ENCODE measurements around the gene CDX1.

Gene CDX1

DNA sequence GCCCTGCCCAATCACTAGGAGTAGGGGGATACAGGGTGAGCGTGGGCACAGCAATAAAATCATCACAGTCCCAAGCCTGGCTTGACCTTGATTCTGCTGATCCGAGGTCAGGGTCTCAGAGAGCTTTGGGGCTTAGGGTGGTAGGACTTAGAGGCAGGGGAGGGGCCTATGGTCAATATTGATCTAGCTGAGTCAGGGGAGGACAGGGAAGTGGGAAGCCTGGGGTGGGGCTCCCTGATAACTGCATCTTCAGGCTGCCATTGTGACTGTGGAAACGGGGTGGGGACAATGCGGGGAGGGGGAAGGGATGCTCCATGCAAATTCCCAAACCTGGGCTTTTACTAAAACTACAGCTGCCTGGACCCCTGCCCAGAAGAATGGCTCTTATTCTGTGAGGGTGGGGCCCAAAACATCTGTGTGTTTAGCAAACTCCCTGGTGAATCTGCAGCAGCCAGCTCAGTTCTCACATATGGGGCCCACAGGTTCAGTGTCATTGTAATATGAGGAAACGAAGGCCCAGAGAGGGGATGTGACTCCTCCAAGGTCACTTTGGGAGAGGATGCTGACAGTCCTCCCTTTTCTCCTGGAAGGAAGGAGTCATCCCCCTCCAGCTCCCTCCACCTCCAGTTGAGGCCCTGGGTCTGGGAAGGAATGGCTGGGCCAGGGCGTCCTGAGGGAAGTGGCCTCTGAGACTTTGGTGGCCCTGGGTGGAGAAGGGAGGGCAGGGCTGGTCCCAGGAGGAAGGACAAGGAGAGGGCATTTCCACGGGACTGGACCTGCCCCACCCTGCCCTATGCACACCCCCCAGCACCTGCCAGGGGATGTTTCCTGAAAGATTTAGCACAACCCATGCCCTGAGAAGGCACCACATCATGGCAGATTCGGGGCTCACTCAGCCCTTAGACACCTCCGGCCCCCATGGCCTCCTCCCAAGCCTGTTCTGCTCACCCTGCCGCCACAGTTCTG is 49.7 kb downstream of the CDX1 start:
- no peak overlapping the region for H3K9ac ChIP-seq (ENCODE audit: low read length)
- no peaks in the 10 kb centered on the region for H3K27me3 ChIP-seq (ENCODE audit: control insufficient read depth, insufficient read depth, low read length)
- no peak overlapping the region for H3K4me3 ChIP-seq (ENCODE audit: low read length)
- no peak overlapping the region for H3K27ac ChIP-seq (ENCODE audit: low read depth, low read length)
- no peaks in the 10 kb centered on the region for H3K36me3 ChIP-seq (ENCODE audit: control insufficient read depth, insufficient read depth, low read length)
- H3K4me1 ChIP-seq (ENCODE audit: control insufficient read depth, insufficient read depth, low read length), result no peaks in the 10 kb centered on the region

DNA sequence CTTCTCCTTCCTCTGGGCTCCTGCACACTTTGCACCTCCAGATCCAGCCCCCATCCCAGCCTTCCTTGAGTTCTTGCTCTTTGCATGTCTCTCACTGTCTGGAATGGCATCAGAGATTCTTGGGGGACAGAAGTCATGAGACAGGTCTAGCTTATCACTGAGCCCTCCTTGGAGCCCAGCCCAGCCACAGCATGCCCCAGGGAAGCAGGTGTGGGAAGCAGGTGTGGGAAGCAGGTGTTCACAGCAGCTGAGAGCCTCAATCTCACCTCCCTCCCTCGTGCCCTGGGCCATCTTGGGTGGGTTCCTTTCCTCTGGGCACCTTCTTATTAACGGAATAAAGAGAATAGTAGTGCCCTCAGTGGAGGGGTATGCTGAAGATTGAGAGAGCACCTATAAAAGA is 50.5 kb downstream of the CDX1 start:
- Histone ChIP-seq H3K9ac (ENCODE audit: low read length) (no peak overlapping the region), H3K27ac (ENCODE audit: low read depth, low read length) (no peak overlapping the region), H3K4me3 (ENCODE audit: low read length) (no peak overlapping the region)

DNA sequence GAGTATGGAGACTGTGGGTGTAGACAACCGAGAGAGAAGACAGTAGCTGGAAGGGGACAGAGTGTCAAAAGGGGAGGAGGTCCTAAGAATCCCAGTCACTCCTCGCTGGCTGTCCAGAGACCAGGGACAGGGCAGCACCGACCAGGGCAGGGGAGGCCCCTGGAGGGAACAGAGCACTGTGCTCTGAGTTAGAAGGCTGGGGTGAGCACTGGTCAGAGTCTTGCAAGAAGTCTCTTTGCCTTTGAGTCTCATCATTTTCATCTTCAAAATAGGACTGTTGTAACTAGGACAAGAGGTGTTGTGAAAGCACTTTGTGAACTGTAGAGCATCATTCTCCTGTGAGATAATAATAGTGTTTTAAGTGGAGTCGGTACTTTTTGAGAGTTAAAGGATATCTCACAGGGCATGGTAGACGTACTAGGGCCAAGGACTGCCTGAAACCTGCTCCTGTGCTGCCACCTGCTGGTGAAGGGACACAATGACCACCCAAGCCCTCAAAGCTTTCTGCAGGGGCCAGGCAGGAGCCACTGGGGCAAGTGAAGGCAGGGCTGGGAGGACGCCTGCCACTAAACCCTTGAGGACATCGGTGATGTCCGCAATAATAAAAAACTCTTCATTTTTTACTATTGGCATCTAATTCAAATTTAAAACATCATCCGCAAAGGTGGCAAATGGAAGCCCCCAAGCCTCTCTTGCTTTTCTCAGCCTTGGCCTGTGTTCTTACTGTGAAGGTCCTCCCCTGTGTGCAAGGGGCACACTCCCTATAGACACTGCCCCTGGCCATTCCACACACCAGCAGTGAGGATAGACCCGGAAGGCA is 51.5 kb downstream of the CDX1 start:
- Histone ChIP-seq H3K9ac (ENCODE audit: low read length) (no peak overlapping the region), H3K27me3 (ENCODE audit: control insufficient read depth, insufficient read depth, low read length) (no peaks in the 10 kb centered on the region), H3K36me3 (ENCODE audit: control insufficient read depth, insufficient read depth, low read length) (no peaks in the 10 kb centered on the region), H3K4me1 (ENCODE audit: control insufficient read depth, insufficient read depth, low read length) (no peaks in the 10 kb centered on the region), H3K27ac (ENCODE audit: low read depth, low read length) (no peak overlapping the region), H3K4me3 (ENCODE audit: low read length) (no peak overlapping the region)

More for the DNA sequence above, 50.5 kb downstream of the CDX1 start:
- no peaks in the 10 kb centered on the region for H3K36me3 ChIP-seq (ENCODE audit: control insufficient read depth, insufficient read depth, low read length)
- no peaks in the 10 kb centered on the region for H3K27me3 ChIP-seq (ENCODE audit: control insufficient read depth, insufficient read depth, low read length)
- H3K4me1 ChIP-seq (ENCODE audit: control insufficient read depth, insufficient read depth, low read length), result no peaks in the 10 kb centered on the region

DNA sequence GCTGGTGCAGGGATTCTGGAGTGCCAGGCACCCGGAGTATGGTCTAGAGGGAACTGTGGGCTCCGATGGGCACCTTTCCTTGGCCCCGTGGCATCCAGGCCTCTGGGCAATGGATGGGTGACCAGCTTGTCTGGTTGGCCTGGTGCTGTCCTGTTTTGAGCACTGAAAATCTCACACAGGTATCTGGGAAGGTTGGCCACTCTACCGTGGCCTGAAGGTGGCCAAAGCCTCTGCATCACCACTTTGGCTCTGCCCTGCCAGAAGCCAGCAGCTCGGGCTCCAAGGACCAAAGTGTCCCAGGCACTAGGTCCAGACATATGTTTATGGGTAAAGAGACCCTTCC is 52.1 kb downstream of the CDX1 start:
- Histone ChIP-seq H3K9ac (ENCODE audit: low read length) (no peak overlapping the region), H3K27me3 (ENCODE audit: control insufficient read depth, insufficient read depth, low read length) (no peaks in the 10 kb centered on the region), H3K36me3 (ENCODE audit: control insufficient read depth, insufficient read depth, low read length) (no peaks in the 10 kb centered on the region), H3K4me1 (ENCODE audit: control insufficient read depth, insufficient read depth, low read length) (no peaks in the 10 kb centered on the region), H3K27ac (ENCODE audit: low read depth, low read length) (no peak overlapping the region), H3K4me3 (ENCODE audit: low read length) (no peak overlapping the region)

DNA sequence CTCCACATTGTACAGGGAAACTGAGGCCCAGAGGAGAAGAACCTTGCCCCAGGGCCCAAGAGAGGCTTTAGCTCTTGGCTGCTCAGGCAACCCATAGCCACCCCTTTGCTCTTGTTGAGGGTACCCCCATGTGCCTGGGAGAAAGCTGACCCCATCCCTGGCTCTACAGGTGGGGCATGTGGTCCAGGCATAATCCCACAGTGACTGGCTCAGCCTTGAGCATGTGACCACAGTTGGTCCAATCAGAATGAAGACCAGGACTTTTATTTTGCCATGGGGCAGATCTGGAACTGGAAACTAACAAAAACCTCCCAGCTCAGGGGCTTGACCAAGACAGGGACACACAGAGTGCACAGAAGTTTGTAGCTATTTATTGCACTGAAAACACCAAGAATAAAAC is 52.6 kb downstream of the CDX1 start:
- H3K27ac ChIP-seq (ENCODE audit: low read depth, low read length), result no peak overlapping the region
- H3K4me3 ChIP-seq (ENCODE audit: low read length), result no peak overlapping the region
- H3K9ac ChIP-seq (ENCODE audit: low read length), result no peak overlapping the region
- H3K4me1 ChIP-seq (ENCODE audit: control insufficient read depth, insufficient read depth, low read length), result no peaks in the 10 kb centered on the region
- H3K36me3 ChIP-seq (ENCODE audit: control insufficient read depth, insufficient read depth, low read length), result no peaks in the 10 kb centered on the region
- no peaks in the 10 kb centered on the region for H3K27me3 ChIP-seq (ENCODE audit: control insufficient read depth, insufficient read depth, low read length)

DNA sequence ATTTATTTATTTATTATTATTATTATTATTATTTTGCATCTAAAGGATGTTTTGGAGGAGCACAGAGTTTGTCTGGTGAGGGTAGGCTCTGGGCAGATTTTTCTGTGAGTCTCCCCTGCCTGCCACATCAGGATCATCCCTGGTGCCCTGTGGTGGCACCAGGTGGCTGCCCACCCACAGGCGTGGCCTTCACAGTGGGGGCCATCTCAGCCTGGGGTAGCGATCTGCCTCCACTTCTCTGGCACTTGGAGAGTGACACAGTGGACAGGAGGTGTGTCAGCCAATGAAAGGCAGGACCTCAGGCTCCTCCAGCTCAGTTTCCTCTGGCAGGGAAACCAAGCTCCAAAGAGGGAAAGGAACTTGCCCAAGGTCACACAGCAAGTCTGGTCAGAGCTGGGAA is 53.3 kb downstream of the CDX1 start:
- H3K4me3 ChIP-seq (ENCODE audit: low read length), result no peak overlapping the region
- no peaks in the 10 kb centered on the region for H3K36me3 ChIP-seq (ENCODE audit: control insufficient read depth, insufficient read depth, low read length)

DNA sequence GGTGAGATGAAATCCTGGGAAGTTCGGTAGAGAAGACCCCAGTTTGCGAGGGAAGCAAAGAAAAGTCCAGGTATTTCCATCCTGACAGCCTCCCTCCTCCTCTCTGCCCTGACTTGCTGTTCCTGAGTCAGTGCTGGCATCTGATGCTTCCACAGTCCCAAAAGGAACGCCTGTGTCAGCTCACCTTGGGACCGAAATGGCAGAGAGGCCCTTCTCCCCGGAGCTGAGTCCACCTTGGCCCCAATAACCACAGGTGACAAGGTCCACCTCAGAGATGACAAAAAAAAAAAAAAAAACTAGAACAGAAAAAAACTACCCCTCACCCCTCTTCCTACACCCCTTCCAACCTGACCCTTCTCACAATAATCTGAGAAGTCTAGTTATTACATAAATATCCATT is 54.9 kb downstream of the CDX1 start:
- H3K4me1 ChIP-seq (ENCODE audit: control insufficient read depth, insufficient read depth, low read length), result no peaks in the 10 kb centered on the region
- H3K27ac ChIP-seq (ENCODE audit: low read depth, low read length), result no peak overlapping the region
- H3K4me3 ChIP-seq (ENCODE audit: low read length), result no peak overlapping the region
- H3K27me3 ChIP-seq (ENCODE audit: control insufficient read depth, insufficient read depth, low read length), result no peaks in the 10 kb centered on the region
- no peak overlapping the region for H3K9ac ChIP-seq (ENCODE audit: low read length)
- no peaks in the 10 kb centered on the region for H3K36me3 ChIP-seq (ENCODE audit: control insufficient read depth, insufficient read depth, low read length)

More for the DNA sequence above, 53.3 kb downstream of the CDX1 start:
- Histone ChIP-seq H3K4me1 (ENCODE audit: control insufficient read depth, insufficient read depth, low read length) (no peaks in the 10 kb centered on the region), H3K27me3 (ENCODE audit: control insufficient read depth, insufficient read depth, low read length) (no peaks in the 10 kb centered on the region), H3K9ac (ENCODE audit: low read length) (no peak overlapping the region), H3K27ac (ENCODE audit: low read depth, low read length) (no peak overlapping the region)

DNA sequence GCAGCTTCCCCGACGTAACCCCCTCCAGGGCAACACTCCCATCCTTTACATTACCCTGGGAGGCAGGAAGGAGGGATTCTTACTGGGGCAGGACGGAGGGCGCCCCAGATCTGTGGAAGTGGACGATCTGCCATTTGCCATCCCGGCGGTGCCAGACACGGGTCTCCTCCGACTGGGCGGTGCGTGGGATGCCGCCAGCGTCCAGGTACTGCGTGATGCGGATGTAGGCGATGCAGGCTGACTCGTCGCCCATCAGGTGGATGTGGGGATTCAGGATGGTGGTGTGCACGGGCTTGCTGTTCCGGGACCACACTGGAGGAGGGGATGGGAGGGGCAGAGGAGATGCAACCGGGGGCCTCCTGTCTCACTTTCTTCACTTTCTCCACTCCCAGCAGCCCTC is 56.3 kb downstream of the CDX1 start:
- Histone ChIP-seq H3K4me3 (ENCODE audit: low read length) (no peak overlapping the region), H3K4me1 (ENCODE audit: control insufficient read depth, insufficient read depth, low read length) (no peaks in the 10 kb centered on the region), H3K27me3 (ENCODE audit: control insufficient read depth, insufficient read depth, low read length) (no peaks in the 10 kb centered on the region), H3K27ac (ENCODE audit: low read depth, low read length) (no peak overlapping the region), H3K9ac (ENCODE audit: low read length) (no peak overlapping the region), H3K36me3 (ENCODE audit: control insufficient read depth, insufficient read depth, low read length) (no peaks in the 10 kb centered on the region)

DNA sequence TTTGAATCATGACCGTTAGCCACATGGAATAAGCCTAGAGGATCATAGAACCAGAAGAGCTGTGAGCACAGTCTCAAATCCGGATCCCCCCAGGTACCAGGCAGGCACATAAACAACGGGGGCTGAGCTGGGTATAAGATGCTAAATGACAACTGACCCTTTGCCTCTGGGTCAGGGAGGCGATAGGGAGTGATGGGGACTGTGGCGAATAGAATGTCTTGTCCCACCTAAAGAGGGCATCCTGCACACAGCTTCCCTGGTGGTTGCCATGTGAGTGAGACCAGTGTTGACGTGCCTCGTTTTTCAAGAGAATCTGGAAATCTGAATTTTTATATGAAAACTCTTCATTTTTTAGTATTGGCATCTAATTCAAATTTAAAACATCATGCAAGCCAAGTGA is 56.9 kb downstream of the CDX1 start:
- Histone ChIP-seq H3K27me3 (ENCODE audit: control insufficient read depth, insufficient read depth, low read length) (no peaks in the 10 kb centered on the region), H3K27ac (ENCODE audit: low read depth, low read length) (no peak overlapping the region), H3K4me1 (ENCODE audit: control insufficient read depth, insufficient read depth, low read length) (no peaks in the 10 kb centered on the region), H3K36me3 (ENCODE audit: control insufficient read depth, insufficient read depth, low read length) (no peaks in the 10 kb centered on the region), H3K4me3 (ENCODE audit: low read length) (no peak overlapping the region), H3K9ac (ENCODE audit: low read length) (no peak overlapping the region)

DNA sequence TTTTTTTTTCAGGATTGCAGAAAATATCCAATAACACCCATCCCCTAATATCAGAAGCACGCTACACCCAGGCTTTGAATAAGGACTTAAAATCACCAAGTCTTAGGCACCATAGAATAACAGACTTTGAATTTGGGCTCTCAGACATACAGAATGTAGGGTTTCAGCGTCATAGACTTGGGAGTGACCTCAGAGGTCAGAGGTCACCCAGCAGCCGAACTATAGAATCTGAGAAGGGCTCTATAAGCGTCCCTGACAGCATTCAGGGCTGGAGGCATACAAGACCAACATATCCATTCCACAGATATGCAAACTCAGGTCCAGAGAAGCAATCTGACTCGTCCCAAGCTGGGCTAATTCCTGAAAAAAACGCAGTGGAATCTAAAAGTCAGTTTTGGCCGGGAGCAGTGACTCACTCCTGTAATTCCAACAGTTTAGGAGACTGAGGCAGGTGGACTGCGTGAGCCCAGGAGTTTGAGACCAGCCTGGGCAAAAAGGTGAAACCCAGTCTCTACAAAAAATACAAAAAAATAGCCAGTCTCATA is 58.0 kb downstream of the CDX1 start:
- Histone ChIP-seq H3K27me3 (ENCODE audit: control insufficient read depth, insufficient read depth, low read length) (no peaks in the 10 kb centered on the region), H3K4me1 (ENCODE audit: control insufficient read depth, insufficient read depth, low read length) (no peaks in the 10 kb centered on the region), H3K27ac (ENCODE audit: low read depth, low read length) (no peak overlapping the region), H3K9ac (ENCODE audit: low read length) (no peak overlapping the region), H3K4me3 (ENCODE audit: low read length) (no peak overlapping the region), H3K36me3 (ENCODE audit: control insufficient read depth, insufficient read depth, low read length) (no peaks in the 10 kb centered on the region)

DNA sequence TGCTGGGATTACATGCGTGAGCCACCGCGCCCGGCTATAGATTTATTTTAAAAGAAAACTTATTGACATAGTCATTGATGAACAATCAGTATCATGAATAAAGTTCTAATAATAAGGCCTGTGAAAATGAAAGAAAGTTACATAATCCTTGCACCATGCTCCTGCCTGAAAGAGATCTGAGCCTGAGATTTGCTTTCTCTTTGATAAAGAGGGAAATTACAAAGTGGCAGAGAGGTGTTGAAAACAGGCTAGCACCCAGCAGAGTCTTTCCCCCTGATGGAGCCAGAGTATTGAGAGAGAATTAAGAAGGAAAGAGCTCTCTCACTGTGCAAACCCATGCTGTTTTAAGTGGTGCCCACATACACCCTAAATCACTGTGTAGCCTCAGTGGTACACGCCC is 60.5 kb downstream of the CDX1 start:
- H3K36me3 ChIP-seq (ENCODE audit: control insufficient read depth, insufficient read depth, low read length), result no peaks in the 10 kb centered on the region
- no peak overlapping the region for H3K9ac ChIP-seq (ENCODE audit: low read length)
- H3K27me3 ChIP-seq (ENCODE audit: control insufficient read depth, insufficient read depth, low read length), result no peaks in the 10 kb centered on the region
- no peak overlapping the region for H3K27ac ChIP-seq (ENCODE audit: low read depth, low read length)
- H3K4me3 ChIP-seq (ENCODE audit: low read length), result no peak overlapping the region
- H3K4me1 ChIP-seq (ENCODE audit: control insufficient read depth, insufficient read depth, low read length), result no peaks in the 10 kb centered on the region

DNA sequence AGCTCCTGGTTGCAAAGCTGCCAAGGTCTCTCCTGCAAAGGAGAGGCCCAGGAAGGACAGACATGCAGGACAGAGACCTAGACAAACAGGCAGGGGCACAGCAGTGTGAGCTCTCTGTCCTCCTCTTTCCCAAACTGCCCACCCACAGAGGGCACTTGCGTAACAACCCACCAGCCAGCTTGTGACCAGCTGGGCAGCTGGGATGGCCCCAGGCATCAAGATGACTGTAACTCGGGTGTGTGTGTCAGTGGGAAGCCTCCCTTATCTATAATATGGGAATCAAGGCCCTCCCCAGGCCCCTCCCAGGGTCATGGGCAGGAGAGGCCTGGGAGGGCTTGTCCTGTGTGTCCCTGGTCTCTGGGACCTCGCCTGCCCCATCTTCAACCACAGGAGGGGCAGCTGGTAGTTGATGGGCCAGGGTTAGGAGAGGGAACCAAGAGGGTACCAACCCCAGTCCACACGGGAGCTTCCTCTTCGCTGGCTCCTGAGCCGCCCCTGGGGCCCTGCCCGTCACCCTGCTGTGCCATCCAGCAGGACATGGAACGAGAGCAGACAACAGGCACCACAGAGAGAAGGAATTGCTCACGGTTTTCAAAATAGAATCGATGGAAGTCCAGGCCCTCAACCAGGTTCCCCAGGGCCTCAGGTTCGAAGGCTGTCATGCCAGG is 61.2 kb downstream of the CDX1 start:
- H3K27me3 ChIP-seq (ENCODE audit: control insufficient read depth, insufficient read depth, low read length), result no peaks in the 10 kb centered on the region
- no peak overlapping the region for H3K4me3 ChIP-seq (ENCODE audit: low read length)
- no peaks in the 10 kb centered on the region for H3K36me3 ChIP-seq (ENCODE audit: control insufficient read depth, insufficient read depth, low read length)
- H3K27ac ChIP-seq (ENCODE audit: low read depth, low read length), result no peak overlapping the region
- H3K4me1 ChIP-seq (ENCODE audit: control insufficient read depth, insufficient read depth, low read length), result no peaks in the 10 kb centered on the region
- H3K9ac ChIP-seq (ENCODE audit: low read length), result no peak overlapping the region
